Subcutaneous abdominal adipose tissue (tissue), 5 donors: Measurements from ENCODE around the gene KCNH2.

Experiments
- H3K27ac ChIP-seq: one replicate; pipeline ENCODE4 v1.7.0; 2013; ENCODE audit warnings: low read depth, mild to moderate bottlenecking, inconsistent platforms, low read length, moderate library complexity
- H3K27me3 ChIP-seq, 5 donors: one replicate each; pipeline ENCODE4 v1.7.0; 2013; ENCODE audit warnings: low read length in 5 of 5, inconsistent platforms in 1 of 5; ENCODE audit not compliant: control insufficient read depth in 5 of 5, insufficient read depth in 4 of 5
- H3K36me3 ChIP-seq, 5 donors: one replicate each; pipeline ENCODE4 v1.7.0; 2013; ENCODE audit warnings: low read length in 5 of 5; ENCODE audit not compliant: control insufficient read depth in 5 of 5, insufficient read depth in 5 of 5
- H3K4me1 ChIP-seq, 5 donors: one replicate each; pipeline ENCODE4 v1.7.0; 2013; ENCODE audit warnings: low read length in 5 of 5, mild to moderate bottlenecking in 3 of 5, moderate library complexity in 1 of 5; ENCODE audit not compliant: control insufficient read depth in 5 of 5, insufficient read depth in 5 of 5
- H3K4me3 ChIP-seq, 5 donors: one replicate each; pipeline ENCODE4 v1.7.0; 2013; ENCODE audit warnings: low read length in 5 of 5, low read depth in 1 of 5
- H3K9ac ChIP-seq, 5 donors: one replicate each; pipeline ENCODE4 v1.7.0; 2013; ENCODE audit warnings: low read length in 5 of 5, mild to moderate bottlenecking in 4 of 5, moderate library complexity in 3 of 5
- H3K9me3 ChIP-seq, 5 donors: one replicate each; pipeline ENCODE4 v1.7.0; 2013; ENCODE audit warnings: low read length in 5 of 5; ENCODE audit not compliant: control insufficient read depth in 5 of 5
- donor health status: healthy.
- donor health status: healthy.
- donor health status: healthy.
- donor health status: healthy.
- donor health status: healthy.

Gene KCNH2

DNA sequence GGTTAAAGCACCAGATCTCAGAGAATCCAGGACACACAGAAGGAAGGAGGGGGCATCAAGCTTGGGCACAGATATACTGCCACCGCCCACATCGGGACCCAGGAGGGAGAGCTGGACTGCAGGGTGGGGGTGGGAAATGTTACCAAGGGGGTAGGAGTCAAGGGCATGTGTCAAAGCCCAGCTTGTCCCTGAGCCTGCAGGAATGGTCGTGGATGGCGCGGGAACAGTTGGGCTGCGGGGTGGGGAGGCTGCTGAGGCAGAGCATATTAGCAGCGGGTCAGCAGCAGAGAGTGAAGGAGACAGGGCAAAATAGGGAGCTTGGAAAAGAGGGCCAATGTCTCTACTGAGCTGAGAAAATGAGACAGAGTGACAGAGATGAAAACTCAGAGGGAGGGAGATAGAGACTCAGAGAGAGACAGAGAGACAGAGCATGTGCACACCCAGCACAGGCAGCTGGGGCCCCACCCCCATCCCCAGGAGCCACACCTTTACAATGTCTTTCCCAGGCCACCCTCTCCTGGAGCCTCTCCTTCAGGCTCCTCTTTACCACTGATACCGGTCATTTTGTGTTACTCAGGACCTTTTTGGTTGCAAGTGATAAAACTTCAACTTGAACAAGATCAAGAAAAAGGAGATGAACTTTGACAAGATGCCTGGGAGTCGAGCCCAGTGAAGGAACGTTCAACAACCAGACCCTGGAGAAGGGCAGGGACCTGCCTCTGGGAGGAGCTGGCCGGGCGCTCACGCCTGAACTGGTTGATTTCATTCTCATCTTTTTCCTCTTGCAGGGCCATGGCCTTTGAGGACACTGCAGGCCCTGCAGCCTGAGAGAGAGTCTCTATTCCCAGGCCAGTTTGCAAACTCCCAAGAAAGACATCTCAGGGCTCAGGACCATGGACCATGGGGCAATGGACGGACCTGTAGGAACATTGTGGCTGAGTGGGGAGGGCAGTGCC, 75.8 kb downstream of the KCNH2 start:
- Histone ChIP-seq H3K4me3 (no peak overlapping the region), H3K9me3 (no peaks in the 10 kb centered on the region), H3K4me1 (peaks cover 0 to 38% (median 31%) of the 10 kb centered on the region in 5 donors), H3K36me3 (no peaks in the 10 kb centered on the region), H3K27ac (no peak overlapping the region), H3K27me3 (peaks cover 4 to 18% (median 14%) of the 10 kb centered on the region in 5 donors), H3K9ac (no peak overlapping the region)

DNA sequence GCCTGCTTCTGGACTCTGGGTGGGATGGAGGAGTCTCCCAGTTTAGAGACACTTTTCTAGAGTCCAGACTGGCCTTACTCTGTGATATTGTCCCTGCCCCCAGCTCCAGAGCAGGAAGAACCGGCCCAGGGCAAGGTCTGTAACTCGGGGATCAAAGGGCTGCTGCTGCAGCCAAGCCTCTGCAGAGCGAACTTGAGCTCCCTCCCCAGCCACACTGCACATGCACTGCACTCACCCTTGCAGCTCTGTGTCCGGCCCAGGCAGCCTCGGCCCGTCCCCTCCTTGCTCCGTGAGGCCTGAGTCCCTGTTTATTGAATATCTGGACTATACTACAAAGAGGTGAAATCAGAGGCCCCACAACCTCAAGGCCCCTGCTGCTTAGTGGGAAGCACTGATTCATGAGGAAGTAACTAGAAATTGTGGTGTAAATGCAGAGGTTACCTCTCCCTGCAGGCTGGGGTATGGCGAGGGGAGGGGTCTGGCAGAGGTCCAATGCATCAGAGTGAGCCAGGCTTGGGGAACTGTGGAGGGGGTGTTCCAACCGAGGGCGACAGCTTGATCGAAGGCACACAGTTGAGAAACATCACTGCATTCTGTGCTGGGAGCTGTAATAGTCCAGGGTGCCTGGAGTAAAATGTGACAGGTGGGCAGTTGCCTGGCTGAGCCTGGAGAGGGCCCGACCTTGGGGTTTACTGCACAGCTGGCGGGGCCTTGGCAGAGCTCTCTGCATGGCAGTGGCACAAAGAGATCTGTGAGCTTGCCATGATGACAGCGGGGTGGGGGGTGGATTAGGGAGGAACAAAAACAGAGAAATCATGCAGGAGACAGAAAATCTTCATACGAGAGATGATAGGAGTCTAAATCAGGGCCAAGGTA, 76.7 kb downstream of the KCNH2 start:
- Histone ChIP-seq H3K4me1 (peaks cover 0 to 38% (median 31%) of the 10 kb centered on the region in 5 donors), H3K4me3 (no peak overlapping the region), H3K36me3 (no peaks in the 10 kb centered on the region), H3K27me3 (peaks cover 6 to 27% (median 23%) of the 10 kb centered on the region in 5 donors), H3K9ac (no peak overlapping the region), H3K9me3 (no peaks in the 10 kb centered on the region), H3K27ac (no peak overlapping the region)

DNA sequence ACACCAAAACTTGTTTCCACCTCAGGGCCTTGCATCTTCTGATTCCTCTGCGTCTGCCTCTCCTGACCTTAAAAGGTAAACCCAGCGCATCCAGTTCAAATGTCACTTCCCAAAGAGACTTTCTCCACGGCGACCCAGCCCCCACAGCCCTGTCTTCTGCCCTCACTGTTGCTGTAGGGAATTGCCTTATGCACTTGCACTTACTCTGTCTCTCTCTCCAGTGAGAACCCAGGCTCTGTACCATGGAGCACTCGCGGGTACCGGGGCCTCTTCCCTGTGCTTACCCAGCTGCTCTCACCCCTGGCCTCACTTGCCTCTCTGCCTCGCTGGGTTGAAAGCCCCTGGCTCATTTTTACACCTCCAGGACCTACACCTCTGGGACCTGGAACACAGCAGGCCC, 77.4 kb downstream of the KCNH2 start:
- Histone ChIP-seq H3K4me1 (peaks cover 0 to 38% (median 31%) of the 10 kb centered on the region in 5 donors), H3K4me3 (no peak overlapping the region), H3K36me3 (no peaks in the 10 kb centered on the region), H3K9me3 (no peaks in the 10 kb centered on the region), H3K27me3 (peaks cover 6 to 34% (median 27%) of the 10 kb centered on the region in 5 donors), H3K27ac (no peak overlapping the region), H3K9ac (no peak overlapping the region)

DNA sequence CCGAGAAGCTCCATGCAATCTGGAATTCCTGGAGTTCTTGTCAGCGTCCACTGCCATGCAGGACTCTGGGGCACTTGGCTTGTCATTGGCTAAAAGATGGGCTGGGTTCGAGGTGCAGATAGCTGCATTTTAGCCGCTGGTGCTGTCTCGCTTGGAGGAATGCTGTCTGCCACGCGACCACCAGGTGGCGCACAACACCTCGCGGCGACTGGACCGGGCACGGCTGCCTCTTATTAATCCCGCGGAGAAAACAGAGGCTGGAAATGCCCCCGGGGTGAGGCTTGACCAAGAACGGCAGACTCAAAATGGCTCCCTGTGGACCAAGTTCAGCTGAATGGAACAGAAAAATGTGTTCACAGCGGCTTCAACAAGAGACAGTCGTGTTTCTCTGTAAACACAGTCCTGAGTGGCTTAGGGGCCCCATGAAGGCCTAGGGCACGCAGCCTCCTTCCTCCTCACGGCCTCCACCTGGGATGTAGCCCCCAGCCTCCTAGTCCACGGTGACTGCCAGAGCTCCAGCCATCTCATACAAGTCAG, 79.6 kb downstream of the KCNH2 start:
- H3K27ac ChIP-seq, result no peak overlapping the region
- no peak overlapping the region for H3K4me3 ChIP-seq
- no peaks in the 10 kb centered on the region for H3K36me3 ChIP-seq
- no peak overlapping the region for H3K9ac ChIP-seq
- peaks cover 6 to 35% (median 27%) of the 10 kb centered on the region in 5 donors for H3K27me3 ChIP-seq
- peaks cover 0 to 5% (median 4%) of the 10 kb centered on the region in 5 donors for H3K9me3 ChIP-seq
- H3K4me1 ChIP-seq, result peaks cover 0 to 30% (median 23%) of the 10 kb centered on the region in 5 donors

DNA sequence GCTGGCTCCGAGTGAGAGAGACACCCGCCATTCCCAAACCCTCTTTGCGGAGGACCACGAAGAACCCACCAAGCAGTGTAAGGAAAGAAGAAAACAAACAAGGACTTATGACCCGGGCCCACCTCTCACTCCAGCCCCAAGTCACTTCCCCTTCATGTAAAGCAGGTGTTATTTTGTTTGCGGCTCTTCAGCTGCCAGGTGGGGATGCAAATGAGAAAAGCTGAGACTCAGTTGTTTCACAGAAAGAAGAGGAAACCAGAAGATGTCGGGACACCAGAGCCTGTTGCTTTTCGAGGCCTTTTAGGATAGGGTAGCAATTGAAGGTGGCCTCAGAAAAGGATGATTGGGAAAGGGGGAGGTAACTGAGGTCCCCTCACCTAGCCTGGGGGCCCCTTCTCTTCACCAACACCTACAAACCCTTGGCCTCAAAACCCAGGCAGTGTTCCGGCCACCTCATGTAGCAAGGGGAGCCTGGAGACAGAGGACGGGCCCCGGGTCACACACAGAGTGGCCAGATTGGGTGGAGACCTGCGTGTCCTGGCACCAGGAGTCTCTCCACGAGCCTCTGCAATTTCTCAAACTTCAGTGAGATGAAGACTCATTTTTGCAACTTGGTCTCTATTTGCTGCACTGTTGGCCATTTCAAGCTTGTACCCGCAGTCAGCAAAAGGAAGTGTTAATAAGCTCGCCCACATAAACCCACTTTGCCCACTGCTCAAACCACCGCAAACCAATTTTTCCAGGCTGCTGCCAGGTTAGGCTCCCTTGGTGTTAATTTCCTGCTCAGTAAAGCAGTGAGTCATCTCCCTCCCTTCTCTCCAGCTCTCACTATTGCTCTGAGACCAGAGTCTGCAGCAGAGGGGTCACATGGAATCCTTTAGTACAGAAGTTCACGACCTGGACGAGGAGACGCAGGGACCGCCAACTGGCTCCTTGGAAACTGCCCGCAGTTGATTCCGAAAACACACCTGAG, 80.3 kb downstream of the KCNH2 start:
- Histone ChIP-seq H3K27me3 (peaks cover 6 to 35% (median 27%) of the 10 kb centered on the region in 5 donors), H3K27ac (no peak overlapping the region), H3K4me1 (peaks cover 0 to 25% (median 19%) of the 10 kb centered on the region in 5 donors), H3K9me3 (peaks cover 0 to 7% (median 4%) of the 10 kb centered on the region in 5 donors), H3K4me3 (no peak overlapping the region), H3K9ac (no peak overlapping the region), H3K36me3 (no peaks in the 10 kb centered on the region)

DNA sequence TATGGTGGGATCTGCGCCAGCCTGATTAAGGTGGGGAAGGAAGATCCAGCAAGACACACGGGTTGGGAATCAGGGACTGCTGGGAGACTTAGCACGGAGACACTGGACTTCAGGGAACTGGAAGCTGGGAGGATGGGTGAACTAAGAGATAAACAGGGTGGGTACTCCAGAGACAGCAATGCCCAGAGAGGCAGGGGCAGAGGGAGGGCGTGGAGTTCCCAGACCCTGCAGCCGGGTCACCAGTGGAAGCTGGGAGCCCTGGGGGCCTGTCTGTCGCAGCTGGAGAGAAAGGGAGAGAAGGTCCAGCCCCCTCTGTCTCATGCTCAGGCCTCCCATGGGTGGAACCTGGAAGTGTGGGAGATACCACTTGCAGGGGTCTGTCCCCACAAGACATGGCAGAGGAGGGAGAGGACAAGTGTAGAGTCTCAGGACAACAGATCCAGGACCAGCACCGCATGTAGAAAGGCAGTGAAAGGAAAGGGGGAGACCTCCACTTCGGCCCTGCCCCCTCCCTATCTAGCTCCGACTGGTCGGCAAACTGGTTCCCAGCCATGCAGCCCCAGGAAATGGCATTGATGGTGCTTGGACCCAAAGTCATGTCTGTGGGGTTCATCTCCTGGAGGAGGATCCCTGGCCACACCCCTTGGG, 81.4 kb downstream of the KCNH2 start:
- Histone ChIP-seq H3K9ac (no peak overlapping the region), H3K4me3 (no peak overlapping the region), H3K36me3 (no peaks in the 10 kb centered on the region), H3K27ac (no peak overlapping the region), H3K4me1 (peaks cover 0 to 14% (median 8%) of the 10 kb centered on the region in 5 donors), H3K9me3 (peaks cover 0 to 7% (median 4%) of the 10 kb centered on the region in 5 donors), H3K27me3 (peaks cover 6 to 35% (median 27%) of the 10 kb centered on the region in 5 donors)

DNA sequence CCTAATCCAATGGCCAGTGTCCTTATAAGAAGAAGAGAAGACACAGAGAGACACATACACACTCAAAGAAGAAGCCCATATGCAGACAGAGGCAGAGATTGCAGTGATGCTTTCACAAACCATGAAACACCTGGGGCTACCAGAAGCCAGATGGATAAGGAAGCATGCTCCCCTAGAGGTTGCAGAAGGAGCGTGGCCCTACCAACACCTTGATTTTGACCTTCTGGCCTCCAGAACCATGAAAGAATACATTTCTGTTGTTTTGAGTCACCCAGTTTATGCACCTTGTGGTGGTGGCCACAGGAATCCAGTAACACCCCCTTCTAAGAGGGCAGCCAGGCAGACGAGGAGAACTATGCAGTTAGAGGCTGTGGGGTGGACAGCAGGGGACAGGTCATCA, 82.3 kb downstream of the KCNH2 start:
- Histone ChIP-seq H3K36me3 (no peaks in the 10 kb centered on the region), H3K27ac (no peak overlapping the region), H3K9me3 (peaks cover 0 to 7% (median 4%) of the 10 kb centered on the region in 5 donors), H3K27me3 (peaks cover 6 to 35% (median 27%) of the 10 kb centered on the region in 5 donors), H3K9ac (no peak overlapping the region), H3K4me3 (no peak overlapping the region), H3K4me1 (peaks cover 0 to 7% (median 2%) of the 10 kb centered on the region in 5 donors)
